ENCODE measurements around the gene C1orf232. TPM values are rescaled to one million over a fixed set of nuclear protein-coding genes. Genes with fewer than 3 reads are reported as not detected.

Gene C1orf232
- total and polyA plus RNA-seq, 9 of the 15 experiments (the other 6 are each of a cell fraction or from before 2014, with no cell fraction given): not detected

GRCh38 chr1:26122988-26123973, 45.5 kb downstream of the C1orf232 start (continued):
- TF ChIP-seq PRDM10 (IDR thresholded peaks at IDR 0.05; ENCODE audit: partially characterized antibody): peak; percentile 75
- no peak for TF ChIP-seq MEF2D (tag; conservative IDR thresholded peaks at IDR 0.05; ENCODE audit: low read depth)
- TF ChIP-seq MTF1 (CRISPR knock-in tag; IDR thresholded peaks at IDR 0.05; ENCODE audit: borderline replicate concordance): no peak
- TF ChIP-seq TBL1XR1 (IDR thresholded peaks at IDR 0.05; ENCODE audit: low read length in 2 of 2): peak in 1 of 2 experiments; percentile 4; a peak in 2 of 4 replicates
- TF ChIP-seq DDX20 (tag; IDR thresholded peaks at IDR 0.05; ENCODE audit: low read depth): no peak
- TF ChIP-seq HNRNPH1 (optimal IDR thresholded peaks at IDR 0.05; ENCODE audit: low read depth, low read length): no peak
- TF ChIP-seq NFE2 (IDR thresholded peaks at IDR 0.05; ENCODE audit: low read depth): peak; percentile 90
- peak; percentile 61; the same call in 1 of the 2 replicates for TF ChIP-seq ZEB2 (IDR thresholded peaks at IDR 0.05)
- 0 out of 2 replicates have a peak, but pooled peaks have one; percentile 51 for TF ChIP-seq ZFPM2 (CRISPR knock-in tag; IDR thresholded peaks at IDR 0.05)
- TF ChIP-seq CEBPZ (IDR thresholded peaks at IDR 0.05; ENCODE audit: borderline replicate concordance, low read depth, low read length): no peak
- no peak; the same call in 1 of the 2 replicates for TF ChIP-seq FOXP1 (CRISPR knock-in tag; IDR thresholded peaks at IDR 0.05)
- TF ChIP-seq MLLT1 (IDR thresholded peaks at IDR 0.05): peak in 1 of 2 experiments; percentile 33; a peak in 1 of 4 replicates
- peak; percentile 59 for TF ChIP-seq EP400 (IDR thresholded peaks at IDR 0.05)
- TF ChIP-seq THRAP3 (IDR thresholded peaks at IDR 0.05; ENCODE audit: borderline replicate concordance): 0 out of 2 replicates have a peak, but pooled peaks have one; percentile 21
- TF ChIP-seq PHB (CRISPR knock-in tag; IDR thresholded peaks at IDR 0.05): no peak
- TF ChIP-seq USF2 (CRISPR knock-in tag; IDR thresholded peaks at IDR 0.05): no peak
- no peak for TF ChIP-seq ZNF12 (CRISPR knock-in tag; IDR thresholded peaks at IDR 0.05)
- 0 out of 2 replicates have a peak, but pooled peaks have one; percentile 25 for TF ChIP-seq ZKSCAN1 (IDR thresholded peaks at IDR 0.05; ENCODE audit: low read depth, low read length)
